Breast epithelium (tissue), 4 donors: Measurements from ENCODE around the gene HDAC4. TPM values are rescaled to one million over a fixed set of nuclear protein-coding genes. Genes with fewer than 3 reads are reported as not detected.
A peak's percentile ranks its signal among the peaks of the same experiment; 100 is the strongest.

Experiments
- DNase-seq, 2 donors: peaks; one replicate each; pipeline ENCODE4 v3.0.0-alpha.2; 2019; ENCODE audit warnings: low spot score in 2 of 2
- H3K27ac ChIP-seq, 2 donors: fragments of 200-600 bp; sonication (generic) in 1 of 2; one replicate each; pipeline ENCODE4 v1.5.1; 2016 to 2019; ENCODE audit warnings: mild to moderate bottlenecking in 1 of 2
- H3K27me3 ChIP-seq, 2 donors: fragments of 200-600 bp; sonication (generic) in 1 of 2; one replicate each; pipeline versions ENCODE4 v1.5.1 to v1.6.0; 2017 to 2019; ENCODE audit warnings: control low read depth in 1 of 2, mild to moderate bottlenecking in 1 of 2
- H3K36me3 ChIP-seq: fragments of 200-600 bp; one replicate; pipeline ENCODE4 v1.5.1; 2019
- H3K4me1 ChIP-seq, 2 donors: fragments of 200-600 bp; sonication (generic); one replicate each; pipeline ENCODE4 v1.5.1; 2016 to 2019; ENCODE audit warnings: control low read depth in 1 of 2
- H3K4me3 ChIP-seq, 3 donors: fragments of 200-600 bp; sonication (generic); 1 replicate in 2 of 3; 2 replicates in 1 of 3; pipeline ENCODE4 v1.5.1; 2016 to 2019; ENCODE audit warnings: mild to moderate bottlenecking in 3 of 3, moderate library complexity in 2 of 3
- H3K9me3 ChIP-seq, 2 donors: fragments of 200-600 bp; sonication (generic) in 1 of 2; one replicate each; pipeline ENCODE4 v1.5.1; 2016 to 2019; ENCODE audit warnings: control low read depth in 1 of 2
- CTCF ChIP-seq, 3 donors: fragments of 450-650 bp; IDR thresholded peaks; one replicate each; pipeline ENCODE4 v1.5.1; 2016 to 2017; ENCODE audit warnings: antibody characterized with exemption in 3 of 3, mild to moderate bottlenecking in 3 of 3, moderate library complexity in 3 of 3
- POLR2A ChIP-seq: fragments of 450-650 bp; IDR thresholded peaks from one replicate; pipeline ENCODE4 v1.6.1; 2016; ENCODE audit warnings: antibody characterized with exemption, mild to moderate bottlenecking, moderate library complexity
- POLR2AphosphoS5 ChIP-seq, 3 donors: sonication (generic); formaldehyde crosslinking; IDR thresholded peaks; one replicate each; pipeline ENCODE4 v1.6.1; 2017; ENCODE audit warnings: antibody characterized with exemption in 3 of 3
- intact Hi-C: fragments of 100-400 bp; cut with DNase I; formaldehyde crosslinking; loops from one replicate; pipeline ENCODE4 v1.15.1; 2023; ENCODE audit warnings: low total_unique reads
- total RNA-seq, 3 donors: library from RNA; depleted of rRNA; stranded (reverse); fragments of >200 nt; gene quantifications; one replicate each; pipeline ENCODE4 v1.1.0, GENCODE V29; 2016

HDAC4 gene
- total RNA-seq, 3 donors from 2014 or later = 20.3 to 36.0 (median 32.8) TPM

- Histone ChIP-seq H3K27ac (no peak overlapping the region), H3K4me3 (no peak overlapping the region), H3K36me3 (peaks cover 9% of the 10 kb centered on the region), H3K9me3 (no peaks in the 10 kb centered on the region), H3K27me3 (no peaks in the 10 kb centered on the region), H3K4me1 (no peaks in the 10 kb centered on the region)
- TF ChIP-seq POLR2A (no peak), CTCF (IDR thresholded peaks at IDR 0.05) (no peak), POLR2AphosphoS5 (IDR thresholded peaks at IDR 0.05) (no peak)
- DNase-seq = no peak
- intact Hi-C loops = no loop called here
These were observed 299.7 kb downstream of the HDAC4 start for GRCh38 chr2:239101071-239101470.

- peaks cover 9% of the 10 kb centered on the region for H3K36me3 ChIP-seq
- TF ChIP-seq POLR2AphosphoS5 (IDR thresholded peaks at IDR 0.05) (no peak), POLR2A (no peak)
- H3K27ac ChIP-seq = no peak overlapping the region
- no peaks in the 10 kb centered on the region for H3K9me3 ChIP-seq
- H3K4me1 ChIP-seq = no peaks in the 10 kb centered on the region
- DNase-seq = no peak
- H3K4me3 ChIP-seq = no peak overlapping the region
- H3K27me3 ChIP-seq = no peaks in the 10 kb centered on the region
- intact Hi-C loops = no loop called here
These were observed 301.3 kb downstream of the HDAC4 start for GRCh38 chr2:239099474-239099873.

- Histone ChIP-seq H3K36me3 (peaks cover 9% of the 10 kb centered on the region), H3K27ac (no peak overlapping the region), H3K9me3 (no peaks in the 10 kb centered on the region), H3K4me3 (no peak overlapping the region), H3K4me1 (no peaks in the 10 kb centered on the region), H3K27me3 (no peaks in the 10 kb centered on the region)
- DNase-seq = peak in 1 of 2 donors; percentile 58
- intact Hi-C loops = no loop called here
- no peak for TF ChIP-seq CTCF (IDR thresholded peaks at IDR 0.05)
- no peak for TF ChIP-seq POLR2A
- no peak for TF ChIP-seq POLR2AphosphoS5 (IDR thresholded peaks at IDR 0.05)
These were observed 302.4 kb downstream of the HDAC4 start for GRCh38 chr2:239098288-239098970.

- Histone ChIP-seq H3K4me1 (no peaks in the 10 kb centered on the region), H3K4me3 (no peak overlapping the region), H3K27me3 (no peaks in the 10 kb centered on the region), H3K9me3 (no peaks in the 10 kb centered on the region), H3K36me3 (peaks cover 9% of the 10 kb centered on the region), H3K27ac (no peak overlapping the region)
- DNase-seq = no peak
- intact Hi-C loops = no loop called here
- no peak for TF ChIP-seq CTCF (IDR thresholded peaks at IDR 0.05)
- no peak for TF ChIP-seq POLR2AphosphoS5 (IDR thresholded peaks at IDR 0.05)
- TF ChIP-seq POLR2A = no peak
These were observed 303.5 kb downstream of the HDAC4 start for GRCh38 chr2:239097428-239097696.

GRCh38 chr2:239096676-239097427, 304.0 kb downstream of the HDAC4 start:
- H3K4me1 ChIP-seq = no peaks in the 10 kb centered on the region
- no peaks in the 10 kb centered on the region for H3K9me3 ChIP-seq
- no peak for TF ChIP-seq POLR2A
- TF ChIP-seq POLR2AphosphoS5 (IDR thresholded peaks at IDR 0.05) = no peak
- no peak for TF ChIP-seq CTCF (IDR thresholded peaks at IDR 0.05)
- H3K36me3 ChIP-seq = peaks cover 9% of the 10 kb centered on the region
- no peak overlapping the region for H3K27ac ChIP-seq
- H3K27me3 ChIP-seq = no peaks in the 10 kb centered on the region
- H3K4me3 ChIP-seq = no peak overlapping the region
- intact Hi-C loops = no loop called here
- DNase-seq = no peak
